Thyroid gland (tissue), 4 donors: ENCODE data around the gene ACE.

Source experiments
- CTCF ChIP-seq, 6 experiments: fragments of 200-600 bp in 3 of 6; fragments of 450-650 bp in 3 of 6; sonication (generic) in 3 of 6; IDR thresholded peaks; one replicate each; pipeline ENCODE4 v1.5.1; 2016 to 2019; ENCODE audit warnings: antibody characterized with exemption in 6 of 6, mild to moderate bottlenecking in 2 of 6, inconsistent platforms in 1 of 6, moderate library complexity in 1 of 6
- POLR2A ChIP-seq, 2 donors: fragments of 450-650 bp; IDR thresholded peaks; one replicate each; pipeline ENCODE4 v1.6.1; 2017; ENCODE audit warnings: antibody characterized with exemption in 2 of 2, mild to moderate bottlenecking in 2 of 2, moderate library complexity in 1 of 2

GRCh38 chr17:63483038-63483437, 6.2 kb downstream of the ACE start:
- TF ChIP-seq CTCF (IDR thresholded peaks at IDR 0.05): no peak
- TF ChIP-seq POLR2A (IDR thresholded peaks at IDR 0.05): no peak
